AG08395 (cell line): Measurements from ENCODE around the gene GABPB2.
A peak's percentile ranks its signal among the peaks of the same experiment; 100 is the strongest.
"Not testable (repeated sequence)": the region's sequence is repeated elsewhere in the genome, so short reads cannot be mapped to it uniquely, and the experiment has no call there.

Experiments
- DNase-seq: peaks from one replicate; pipeline ENCODE4 v3.0.0; 2012; ENCODE audit warnings: mixed read lengths, low spot score

GABPB2 gene

DNA sequence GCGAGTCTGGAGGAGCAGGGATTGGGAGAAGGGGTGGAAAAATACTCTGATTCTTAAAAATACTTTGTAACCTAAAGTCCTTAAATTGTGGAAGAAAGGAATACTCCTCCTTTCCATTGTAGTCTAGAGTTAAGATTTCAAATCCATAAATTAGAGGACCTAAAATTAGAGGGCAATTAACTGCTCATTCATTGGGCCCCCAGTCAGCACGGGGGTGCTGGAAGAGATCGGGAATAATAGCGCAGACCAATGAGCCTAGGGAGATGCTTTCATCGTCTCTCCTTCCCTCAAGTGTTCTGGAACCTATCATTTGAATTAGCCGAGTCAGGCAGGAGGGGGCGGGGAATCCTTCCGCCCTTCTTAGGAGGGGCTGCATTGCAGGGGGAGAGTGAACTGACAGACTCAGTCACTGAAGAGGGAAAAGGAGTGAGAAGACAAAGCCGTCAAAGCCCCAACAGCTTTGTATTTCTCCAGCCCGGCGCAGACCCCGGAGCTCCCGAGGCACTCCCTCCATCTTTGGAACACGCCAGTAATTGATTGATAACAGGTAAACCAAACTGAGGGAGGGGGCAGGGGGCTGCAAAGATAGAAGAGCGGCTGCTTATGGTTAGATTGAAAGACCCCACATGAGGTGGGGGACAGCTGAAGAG, 10.4 kb upstream of the GABPB2 start, which contains the start of gene MLLT11:
Gene MLLT11 (plus strand): TSS at position 391 of the 650 bp plus-strand sequence. CDS start 6,828 bp downstream, outside the sequence.
- peak; percentile 57 for DNase-seq

DNA sequence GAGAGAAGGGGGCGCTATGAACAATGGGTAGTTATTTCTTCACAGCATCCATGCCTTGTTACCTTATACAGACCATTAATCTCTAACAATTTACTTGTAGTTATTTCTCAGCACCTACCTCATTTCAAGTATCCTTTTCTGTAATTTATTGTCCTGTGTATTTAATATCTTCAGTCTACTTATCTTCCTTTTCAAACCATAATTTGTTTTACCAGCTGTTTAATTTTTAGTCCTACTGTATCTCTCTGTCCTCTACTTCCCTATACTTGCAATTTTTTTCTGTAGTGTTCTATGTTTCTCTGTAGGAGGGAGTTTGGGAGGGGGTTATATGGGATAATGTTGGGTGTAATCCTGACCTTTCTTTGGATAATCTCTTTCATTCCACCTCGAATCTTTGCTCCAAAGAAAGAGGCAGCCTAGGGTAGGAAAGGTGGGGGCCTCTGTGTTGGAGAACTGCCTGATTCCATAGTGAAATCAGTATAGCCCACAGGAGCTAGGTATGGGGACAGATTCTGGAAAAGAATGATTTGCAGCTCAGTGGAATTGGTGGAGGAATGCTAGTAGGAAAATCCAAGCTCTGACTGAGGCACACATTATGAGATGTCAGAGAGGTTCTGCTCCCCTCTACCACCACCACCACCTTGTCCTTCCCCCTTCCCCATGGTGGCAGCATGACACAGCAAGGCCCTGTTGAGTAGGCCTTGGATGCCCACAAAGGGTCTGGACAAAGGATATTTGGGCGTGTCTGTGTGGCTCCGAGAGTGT, 9.7 kb upstream of the GABPB2 start:
- DNase-seq: no peak

DNA sequence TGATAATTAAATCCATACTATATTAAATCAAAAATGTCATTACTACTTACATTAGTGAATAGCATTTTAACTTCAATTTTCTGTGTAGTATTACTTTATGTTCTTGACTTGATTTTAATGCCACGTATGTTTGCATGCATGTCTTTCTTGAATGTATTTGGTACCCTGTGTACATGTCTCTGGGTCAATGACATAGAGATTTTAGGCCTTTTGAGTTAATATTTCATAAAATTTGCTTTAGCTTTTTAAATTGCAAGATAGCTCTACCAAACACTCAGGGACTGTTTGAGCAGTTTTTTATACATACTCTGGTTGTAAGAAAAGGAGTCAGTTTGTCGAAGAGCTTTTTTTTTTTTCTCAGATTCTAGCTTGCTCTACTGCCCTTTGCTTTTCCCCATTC, 8.9 kb upstream of the GABPB2 start:
- no peak for DNase-seq

DNA sequence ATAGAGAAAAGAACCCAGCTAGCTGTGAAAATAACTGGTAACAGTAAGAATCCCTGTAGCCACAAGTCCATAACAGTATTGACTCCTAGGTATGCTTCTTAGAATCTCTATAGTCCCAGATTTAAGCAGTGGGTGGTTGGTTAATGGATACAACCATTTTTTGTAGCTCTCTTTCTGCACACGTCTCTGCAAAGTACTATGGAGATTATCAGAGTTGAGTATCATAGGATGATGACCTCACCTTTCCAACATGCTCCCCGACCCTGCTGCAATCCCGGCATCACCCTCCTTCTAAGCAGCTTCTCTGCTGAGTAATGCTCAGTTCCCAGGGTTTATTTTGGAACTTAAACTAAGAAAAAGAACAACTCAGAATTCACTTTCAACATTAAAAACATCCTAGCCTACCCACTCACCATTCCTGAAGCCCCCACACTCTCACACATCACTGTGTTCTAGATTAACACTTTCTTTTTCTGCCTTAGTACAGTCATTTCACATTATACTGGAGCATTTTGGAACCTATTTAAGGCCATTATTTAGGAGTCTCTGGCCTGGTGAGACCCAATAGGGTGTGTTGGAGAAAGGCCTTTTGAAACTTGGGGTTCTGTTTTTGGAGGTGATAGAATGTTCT, 7.7 kb upstream of the GABPB2 start:
- DNase-seq: peak; percentile 88

DNA sequence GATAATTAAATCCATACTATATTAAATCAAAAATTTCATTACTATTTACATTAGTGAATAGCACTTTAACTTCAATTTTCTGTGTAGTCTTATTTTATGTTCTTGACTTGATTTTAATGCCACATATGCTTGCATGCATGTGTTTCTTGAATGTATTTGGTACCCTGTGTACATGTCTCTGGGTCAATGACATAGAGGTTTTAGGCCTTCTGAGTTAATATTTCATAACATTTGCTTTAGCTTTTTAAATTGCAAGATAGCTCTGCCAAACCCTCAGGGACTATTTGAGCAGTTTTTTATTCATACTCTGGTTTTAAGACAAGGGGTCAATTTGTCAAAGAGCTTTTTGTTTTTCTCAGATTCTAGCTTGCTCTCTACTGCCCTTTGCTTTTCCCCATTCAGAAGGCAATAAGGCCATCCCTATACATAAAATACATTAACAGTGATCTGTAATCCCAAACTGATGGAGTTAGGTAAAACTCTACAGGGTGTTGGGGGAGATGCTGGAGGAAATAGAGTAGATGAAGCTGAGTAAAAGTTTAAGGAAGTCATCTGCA, 5.4 kb upstream of the GABPB2 start:
- DNase-seq: no peak

DNA sequence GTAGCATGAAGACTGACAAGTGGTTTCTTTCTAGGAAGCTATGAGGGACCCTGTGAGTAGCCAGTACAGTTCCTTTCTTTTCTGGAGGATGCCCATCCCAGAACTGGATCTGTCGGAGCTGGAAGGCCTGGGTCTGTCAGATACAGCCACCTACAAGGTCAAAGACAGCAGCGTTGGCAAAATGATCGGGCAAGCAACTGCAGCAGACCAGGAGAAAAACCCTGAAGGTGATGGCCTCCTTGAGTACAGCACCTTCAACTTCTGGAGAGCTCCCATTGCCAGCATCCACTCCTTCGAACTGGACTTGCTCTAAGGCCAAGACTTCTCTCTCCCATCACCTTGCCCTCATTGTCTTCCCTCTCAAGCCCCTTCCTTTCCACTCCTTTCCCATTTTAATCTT, 3.4 kb upstream of the GABPB2 start:
- DNase-seq: no peak

DNA sequence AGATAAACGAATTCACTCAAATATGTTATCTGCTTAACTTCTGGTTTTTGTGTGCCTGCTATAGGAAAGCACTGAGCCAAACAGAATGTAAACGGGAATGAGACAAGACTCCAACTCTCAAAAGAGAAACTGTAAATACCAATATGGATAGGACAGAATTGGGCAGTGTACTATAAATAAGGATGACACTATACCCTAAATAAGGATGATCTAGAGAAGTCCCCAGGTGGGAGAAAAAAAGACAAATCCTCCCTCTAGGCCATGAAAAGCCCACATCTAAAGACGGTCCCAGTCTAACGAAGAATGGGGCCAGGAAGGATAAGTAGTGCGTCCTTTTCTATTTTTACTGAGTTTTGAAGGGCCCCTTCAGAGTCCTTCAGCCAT, 1.5 kb upstream of the GABPB2 start:
- no peak for DNase-seq

DNA sequence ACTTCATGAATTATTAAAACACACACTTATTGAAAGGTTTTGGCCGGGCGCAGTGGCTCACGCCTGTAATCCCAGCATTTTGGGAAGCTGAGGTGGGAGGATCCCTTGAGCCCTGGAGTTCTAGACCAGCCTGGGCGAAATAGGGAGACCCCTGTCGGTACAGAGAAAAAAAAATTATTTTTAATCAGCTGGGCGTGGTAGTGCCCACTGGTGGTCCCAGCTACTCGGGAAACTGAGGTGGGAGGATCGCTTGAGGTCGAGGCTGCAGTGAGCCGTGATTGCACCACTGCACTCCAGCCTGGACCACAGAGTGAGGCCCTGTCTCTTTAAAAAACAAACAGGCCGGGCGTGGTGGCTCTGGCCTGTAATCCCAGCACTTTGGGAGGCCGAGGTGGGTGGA, 1.7 kb downstream of the GABPB2 start:
- DNase-seq: no peak

DNA sequence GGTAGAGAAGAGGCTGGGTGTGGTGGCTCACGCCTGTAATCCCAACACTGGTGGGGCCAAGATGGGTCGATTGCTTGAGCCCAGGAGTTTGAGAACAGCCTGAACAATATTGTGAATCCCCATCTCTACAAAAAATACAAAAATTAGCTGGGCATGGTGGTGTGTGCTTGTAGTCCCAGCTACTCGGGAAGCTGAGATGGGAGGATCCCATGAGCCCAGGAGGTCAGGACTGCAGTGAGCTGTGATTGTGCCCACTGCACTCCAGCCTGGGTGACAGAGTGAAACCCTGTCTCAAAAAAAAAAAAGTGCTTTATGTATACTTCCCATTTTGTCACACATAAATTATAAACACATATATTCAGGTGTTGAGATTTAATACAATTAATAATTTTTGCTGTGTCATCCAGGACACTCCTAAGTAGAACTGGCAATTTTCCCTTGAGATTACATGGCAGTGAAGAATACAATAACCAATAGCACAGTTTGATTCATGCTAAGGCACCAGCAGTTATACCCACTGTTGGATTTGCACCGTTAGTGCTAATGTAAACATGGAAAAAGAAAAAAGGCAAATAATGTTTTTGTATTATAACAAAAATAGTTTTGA, 15.5 kb downstream of the GABPB2 start:
- DNase-seq: no peak

DNA sequence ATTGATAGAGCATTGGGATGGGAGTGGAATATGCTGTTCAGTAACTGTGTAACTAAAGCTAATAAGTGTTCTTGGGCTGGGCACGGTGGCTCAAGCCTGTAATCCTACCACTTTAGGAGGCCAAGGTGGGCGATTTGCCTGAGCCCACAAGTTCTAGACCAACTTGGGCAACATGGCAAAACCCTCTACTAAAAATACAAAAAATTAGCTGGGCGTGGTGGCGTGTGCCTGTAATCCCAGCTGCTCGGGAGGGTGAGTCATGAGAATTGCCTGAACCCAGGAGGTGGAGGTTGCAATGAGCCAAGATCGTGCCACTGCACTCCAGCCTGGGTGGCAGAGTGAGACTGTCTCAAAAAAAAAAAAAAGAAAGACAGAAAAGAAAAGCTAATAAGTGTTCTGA, 26.9 kb downstream of the GABPB2 start:
- DNase-seq: not testable (repeated sequence)

DNA sequence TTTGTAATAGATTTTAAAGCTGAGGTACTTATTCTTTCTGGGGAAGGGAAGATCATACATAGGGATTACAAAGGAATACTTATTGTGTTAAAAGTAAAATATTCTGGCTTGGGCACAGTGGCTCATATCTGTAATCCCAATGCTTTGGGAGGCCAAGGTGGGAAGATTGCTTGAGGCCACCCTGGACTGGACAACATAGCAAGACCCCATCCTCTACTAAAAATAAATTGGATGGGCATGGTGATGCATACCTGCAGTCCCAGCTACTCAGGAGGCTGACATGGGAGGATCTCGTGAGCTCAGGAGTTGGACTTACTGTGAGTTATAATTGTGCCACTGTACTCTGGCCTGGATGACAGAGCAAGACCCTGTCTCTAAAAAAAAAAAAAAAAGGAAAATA, 27.6 kb downstream of the GABPB2 start:
- no peak for DNase-seq

DNA sequence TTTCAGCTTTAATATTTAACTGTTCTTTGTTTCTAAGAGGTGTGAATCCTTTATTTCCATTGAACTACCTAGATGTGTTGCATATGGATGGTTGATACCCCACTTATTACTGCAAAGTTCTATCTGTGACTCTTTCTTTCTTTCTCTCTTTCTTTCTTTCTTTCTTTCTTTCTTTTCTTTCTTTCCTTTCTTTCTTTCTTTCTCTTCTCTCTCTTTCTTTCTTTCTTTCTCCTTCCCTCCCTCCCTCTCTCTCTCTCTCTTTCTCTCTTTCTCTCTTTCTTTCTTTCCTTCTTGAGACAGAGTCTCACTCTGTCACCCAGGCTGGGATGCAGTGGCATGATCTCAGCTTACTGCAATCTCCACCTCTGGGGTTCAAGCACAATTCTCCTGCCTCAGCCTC, 34.1 kb downstream of the GABPB2 start:
- no peak for DNase-seq

DNA sequence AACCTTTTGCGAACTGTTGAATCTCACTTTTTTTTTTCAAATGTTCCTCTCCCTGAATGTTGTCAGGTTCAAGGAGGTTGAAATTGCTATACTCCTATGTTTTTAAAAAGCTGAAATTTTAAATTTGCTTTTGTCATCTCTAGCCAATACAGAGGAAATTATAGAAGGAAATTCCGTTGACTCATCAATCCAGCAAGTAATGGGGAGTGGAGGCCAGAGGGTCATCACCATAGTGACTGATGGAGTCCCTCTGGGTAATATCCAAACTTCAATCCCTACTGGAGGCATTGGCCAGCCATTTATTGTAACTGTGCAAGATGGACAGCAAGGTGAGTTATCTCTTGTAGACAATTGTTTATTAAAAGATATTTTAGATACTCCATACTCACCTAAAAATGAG, 36.3 kb downstream of the GABPB2 start:
- DNase-seq: peak; percentile 43

DNA sequence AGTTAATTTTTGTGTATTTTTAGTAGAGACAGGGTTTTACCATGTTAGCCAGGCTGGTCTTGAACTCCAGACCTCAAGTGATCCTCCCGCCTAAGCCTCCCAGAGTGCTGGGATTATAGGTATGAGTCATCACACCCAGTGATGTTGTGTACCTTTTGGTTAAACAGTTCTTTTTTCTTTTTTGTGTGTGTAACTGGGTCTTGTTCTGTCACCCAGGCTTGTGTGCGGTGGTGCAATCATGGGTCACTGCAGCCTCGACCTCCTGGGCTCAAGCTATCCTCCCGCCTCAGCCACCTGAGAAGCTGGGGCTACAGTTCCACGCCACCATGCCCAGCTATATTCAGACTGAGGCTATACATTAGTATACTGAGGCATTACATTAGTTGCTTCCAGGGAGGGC, 37.8 kb downstream of the GABPB2 start:
- DNase-seq: no peak

DNA sequence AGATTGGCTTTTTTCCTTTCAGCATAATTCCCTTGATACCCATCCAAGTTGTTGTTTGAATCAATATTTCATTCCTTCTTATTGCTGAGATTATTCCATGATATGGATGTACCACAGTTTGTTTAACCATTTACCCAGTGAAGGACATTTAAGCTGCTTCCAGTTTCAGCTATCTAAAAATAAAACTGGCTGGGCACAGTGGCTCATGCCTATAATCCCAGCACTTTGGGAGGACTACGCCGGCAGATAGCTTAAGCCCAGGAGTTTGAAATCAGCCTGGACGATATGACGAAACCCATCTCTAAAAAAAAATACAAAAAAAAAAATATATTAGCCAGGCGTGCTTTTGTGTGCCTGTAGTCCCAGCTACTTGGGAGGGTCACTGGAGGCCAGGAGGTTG, 43.3 kb downstream of the GABPB2 start:
- no peak for DNase-seq

DNA sequence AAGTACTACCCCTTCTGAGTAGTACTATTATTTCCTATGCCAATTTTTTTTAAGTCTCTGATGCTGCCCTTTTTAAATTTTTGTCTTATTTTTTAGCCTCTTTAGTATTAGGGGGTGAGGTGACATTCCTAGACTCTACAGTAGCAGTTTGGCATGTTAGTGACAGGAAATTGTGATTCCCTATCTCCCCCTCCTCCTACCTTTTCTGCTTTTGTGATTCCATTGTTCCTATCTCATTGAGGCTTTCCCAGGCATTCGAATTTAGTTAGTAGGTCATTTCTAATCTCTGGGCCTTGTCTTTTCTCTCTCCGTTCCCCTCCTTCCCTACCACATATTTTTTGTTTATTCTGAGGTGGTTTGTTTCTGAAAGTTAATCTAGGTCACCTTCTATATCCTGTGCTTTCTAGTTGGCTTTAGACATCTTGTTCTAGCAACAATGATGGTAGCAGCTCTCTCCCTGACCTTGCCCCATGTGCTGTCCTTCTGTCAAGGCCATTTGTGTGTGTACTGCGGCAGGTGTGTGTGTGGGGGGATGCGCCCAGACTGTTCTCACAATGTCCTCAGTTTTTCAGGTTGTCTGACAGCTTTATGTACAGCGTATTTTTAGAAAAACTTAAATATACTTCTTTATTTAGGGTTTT, 54.3 kb downstream of the GABPB2 start:
- DNase-seq: no peak

DNA sequence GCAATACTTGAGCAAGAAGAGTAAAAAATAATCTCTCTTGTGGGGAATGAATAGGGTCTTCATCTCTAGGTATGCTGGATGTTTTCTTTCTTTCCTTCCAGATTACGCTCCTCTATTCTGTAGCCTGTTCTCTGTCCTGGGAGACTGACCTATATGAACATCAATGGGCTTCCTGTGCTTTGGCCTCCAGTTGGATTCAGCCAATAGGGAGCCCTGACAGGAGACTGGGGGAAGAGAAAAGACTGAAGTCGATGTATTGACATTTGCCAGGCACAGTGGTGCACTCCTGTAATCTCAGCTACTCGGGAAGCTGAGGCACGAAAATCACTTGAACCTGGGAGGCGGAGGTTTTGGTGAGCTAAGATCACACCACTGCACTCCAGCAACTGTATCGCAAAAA, 58.2 kb downstream of the GABPB2 start:
- DNase-seq: no peak

DNA sequence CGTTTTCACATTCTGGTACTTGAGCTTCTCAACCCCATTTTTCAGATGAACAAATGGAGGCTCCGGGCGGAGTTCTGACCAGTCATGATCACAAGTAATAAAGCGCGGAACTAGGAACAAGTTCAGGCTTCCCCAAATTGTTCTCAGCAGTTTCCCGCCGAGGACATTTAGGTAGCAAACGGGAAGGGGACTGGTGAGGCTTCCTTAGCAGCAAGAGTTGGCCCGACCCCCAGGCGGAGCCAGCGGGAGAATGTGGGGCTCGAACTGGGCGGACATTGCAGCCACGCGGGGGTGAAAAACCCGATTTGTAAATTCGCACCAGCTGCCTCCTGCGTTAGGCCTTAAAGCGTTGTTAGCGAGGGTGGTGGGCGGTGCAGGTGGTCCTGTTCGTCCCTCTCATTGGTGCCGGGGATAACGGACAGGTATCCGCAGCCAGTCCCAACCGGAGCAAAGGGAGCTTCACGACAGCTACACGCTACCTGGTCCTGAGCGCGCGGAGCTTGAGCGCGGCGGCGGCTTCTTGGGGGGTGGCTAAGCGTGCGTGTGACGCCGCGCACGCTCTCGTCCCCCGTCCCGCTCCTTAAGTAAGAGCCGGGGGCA, 60.5 kb downstream of the GABPB2 start:
- peak; percentile 94 for DNase-seq

DNA sequence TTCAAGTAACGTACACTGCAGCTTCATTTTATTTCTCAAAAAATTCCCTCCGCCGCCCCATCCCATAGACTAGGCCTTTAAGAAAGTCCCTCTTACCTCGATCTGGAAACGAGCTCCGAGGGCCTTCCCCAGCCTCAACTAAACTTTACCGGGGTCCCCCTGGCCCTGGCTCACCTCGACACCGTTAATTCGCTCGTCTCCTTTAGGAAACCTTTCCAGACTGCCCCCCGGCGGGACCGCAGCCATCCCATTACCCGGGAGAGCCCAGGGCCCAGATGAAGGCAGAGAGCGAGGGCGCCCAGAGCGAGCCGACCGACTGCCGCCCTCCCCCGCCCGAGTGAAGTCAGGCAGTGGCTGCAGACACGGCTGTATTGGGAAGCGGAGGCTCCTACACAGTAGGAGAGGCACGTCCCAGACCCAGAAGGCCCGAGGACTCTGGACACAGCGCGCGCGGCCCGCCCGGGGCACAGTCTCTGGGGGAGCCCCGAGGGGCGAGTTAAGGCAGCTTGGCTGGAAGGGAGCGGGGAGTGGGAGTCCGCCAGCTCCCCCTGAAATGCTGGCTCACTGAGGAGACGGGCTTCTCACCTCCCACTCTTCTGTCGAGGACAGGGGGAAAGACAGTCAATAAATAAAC, 61.3 kb downstream of the GABPB2 start:
- DNase-seq: no peak

DNA sequence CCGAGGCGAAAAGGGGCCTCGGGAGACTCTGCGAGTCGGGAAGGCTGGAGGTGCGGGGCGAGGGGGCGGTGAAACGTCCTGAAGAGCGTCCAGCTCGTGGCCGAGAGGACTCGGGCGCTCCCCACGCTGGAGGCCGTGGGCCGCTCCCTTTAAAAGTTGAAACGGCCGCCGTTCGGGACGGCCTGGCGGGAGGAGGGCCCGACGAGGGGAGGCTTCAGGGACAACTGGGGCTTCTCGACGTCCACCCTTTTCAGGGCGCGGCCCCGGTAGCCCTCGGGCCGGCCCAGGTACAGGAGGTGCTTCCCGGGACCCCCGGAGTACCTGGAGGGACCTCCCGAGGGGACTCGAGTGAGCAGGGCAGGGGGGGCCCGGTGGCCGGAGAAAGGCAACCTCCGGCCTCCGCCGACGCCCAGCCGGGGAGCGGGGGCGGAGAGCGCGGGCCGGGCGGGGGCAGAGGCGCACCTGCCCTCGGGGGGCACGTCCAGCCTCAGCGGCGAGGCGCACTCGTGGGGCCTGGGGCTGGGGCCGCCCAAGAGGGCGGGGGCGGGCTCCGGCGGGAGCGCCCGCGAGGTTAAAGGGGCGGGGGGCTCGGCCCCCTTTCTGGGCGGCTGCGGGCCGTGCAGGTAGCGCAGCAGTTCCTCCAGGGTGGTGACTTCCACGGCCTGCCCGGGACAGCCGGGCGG, 61.9 kb downstream of the GABPB2 start:
- DNase-seq: no peak
